Spleen (tissue), 11 donors: ENCODE data around the gene IKBKE. TPM values are rescaled to one million over a fixed set of nuclear protein-coding genes. Genes with fewer than 3 reads are reported as not detected.
A peak's percentile ranks its signal among the peaks of the same experiment; 100 is the strongest.

ENCODE experiments used
- DNase-seq: peaks from one replicate; pipeline ENCODE4 v3.0.0-alpha.2; 2020
- H3K27ac ChIP-seq, 8 donors: fragments of 200-600 bp; sonication (generic) in 7 of 8; 1 replicate in 4 of 8; 2 replicates in 4 of 8; pipeline versions ENCODE4 v1.5.0 to v1.8.0; 2016 to 2021; ENCODE audit warnings: inconsistent platforms in 4 of 8, mild to moderate bottlenecking in 4 of 8, moderate library complexity in 1 of 8
- H3K27me3 ChIP-seq, 7 donors: fragments of 200-600 bp; sonication (generic) in 6 of 7; replicated peaks in 1 of 7; 1 replicate in 4 of 7; 2 replicates in 3 of 7; pipeline versions ENCODE4 v1.5.0 to v1.8.0; 2016 to 2021; ENCODE audit warnings: inconsistent platforms in 3 of 7, mild to moderate bottlenecking in 1 of 7
- H3K36me3 ChIP-seq, 6 donors: fragments of 200-600 bp; sonication (generic) in 5 of 6; 1 replicate in 4 of 6; 2 replicates in 2 of 6; pipeline versions ENCODE4 v1.5.0 to v1.8.0; 2016 to 2021; ENCODE audit warnings: inconsistent platforms in 2 of 6
- H3K4me1 ChIP-seq, 6 donors: fragments of 200-600 bp; sonication (generic) in 5 of 6; 1 replicate in 3 of 6; 2 replicates in 3 of 6; pipeline versions ENCODE4 v1.5.0 to v1.8.0; 2016 to 2021; ENCODE audit warnings: inconsistent platforms in 3 of 6
- H3K4me3 ChIP-seq, 8 donors: fragments of 200-600 bp; sonication (generic) in 7 of 8; 1 replicate in 4 of 8; 2 replicates in 4 of 8; pipeline versions ENCODE4 v1.5.0 to v1.8.0; 2016 to 2021; ENCODE audit warnings: inconsistent platforms in 4 of 8, mild to moderate bottlenecking in 4 of 8, moderate library complexity in 2 of 8
- H3K9me3 ChIP-seq, 8 donors: fragments of 200-600 bp; sonication (generic) in 7 of 8; 1 replicate in 4 of 8; 2 replicates in 4 of 8; pipeline versions ENCODE4 v1.5.0 to v1.8.0; 2016 to 2021; ENCODE audit warnings: inconsistent platforms in 4 of 8
- CTCF ChIP-seq, 11 experiments: fragments of 200-600 bp in 7 of 11; fragments of 450-650 bp in 4 of 11; sonication (generic) in 4 of 11; IDR thresholded peaks in 8 of 11; conservative IDR thresholded peaks in 3 of 11; 1 replicate in 7 of 11; 2 replicates in 4 of 11; pipeline versions ENCODE4 v1.4.0 to v1.8.0; 2016 to 2021; ENCODE audit warnings: antibody characterized with exemption in 11 of 11, inconsistent platforms in 4 of 11, mild to moderate bottlenecking in 1 of 11
- POLR2A ChIP-seq, 3 donors: fragments of 450-650 bp; IDR thresholded peaks; one replicate each; pipeline ENCODE4 v1.5.1; 2017; ENCODE audit warnings: antibody characterized with exemption in 3 of 3, mild to moderate bottlenecking in 1 of 3
- POLR2AphosphoS5 ChIP-seq, 3 donors: sonication (generic); formaldehyde crosslinking; IDR thresholded peaks; one replicate each; pipeline ENCODE4 v1.5.1; 2017; ENCODE audit warnings: antibody characterized with exemption in 3 of 3
- WGBS, 5 donors: extraction: QIAGEN DNeasy Blood & Tissue Kit in 3 of 5; methylation state at CpG; one replicate each; pipeline versions ENCODE4 v1.1.5 to v1.1.7; 2013 to 2018; 5-methylcytosine and 5-hydroxymethylcytosine counted together
- intact Hi-C: fragments of 100-400 bp; cut with DNase I; formaldehyde crosslinking; loops from one replicate; pipeline ENCODE4 v1.15.0; 2023; ENCODE audit warnings: low total_unique reads
- polyA plus RNA-seq, 3 donors: library from polyadenylated mRNA; stranded (reverse); fragments of 200-250 nt; gene quantifications; one replicate each; pipeline ENCODE4 v1.2.1, GENCODE V29; 2013
- total RNA-seq, 7 donors: library from RNA; depleted of rRNA in 3 of 7; stranded (reverse); fragments of >200 nt in 3 of 7; fragmentation: NEBNext Ultra II Directional in 4 of 7; extraction: Animal tissue kit (Norgen Biotek cat#: 25700) in 4 of 7; gene quantifications; one replicate each; pipeline versions ENCODE4 v1.1.0 to v1.2.1, GENCODE V29; 2016 to 2021
- donor health status: healthy with polysubstance abuse.
- donor health status: DM: no; HTN: no; CAD: no; lungs with moderate emphysema.
- donor health status: DM: no; HTN: no; CAD: no.
- donor health status: Bipolar disorder and iron deficiency.
- donor health status: healthy.
- donor health status: DM: no; HTN: no; CAD: no.
- donor health status: DM: yes; HTN: yes; CAD: no.

Gene IKBKE
- total and polyA plus RNA-seq, 10 donors = 11.3 to 37.3 (median 29.7) TPM

- no peak overlapping the region for H3K4me3 ChIP-seq
- H3K9me3 ChIP-seq = no peaks in the 10 kb centered on the region
- 94 to 100% (median 97%) methylated on average over 5 to 10 of the region's 10 CpGs for WGBS, 5 donors
- no peak overlapping the region for H3K27ac ChIP-seq
- H3K36me3 ChIP-seq = peaks cover 0 to 99% (median 48%) of the 10 kb centered on the region in 6 donors
- no peak for TF ChIP-seq POLR2A (IDR thresholded peaks at IDR 0.05)
- TF ChIP-seq POLR2AphosphoS5 (IDR thresholded peaks at IDR 0.05) = peak in 1 of 3 donors; percentile 16
- no peaks in the 10 kb centered on the region for H3K27me3 ChIP-seq
- DNase-seq = peak; percentile 49
- intact Hi-C loops = loop anchor here (5.0 kb wide), 1 partner anchor 97 kb away; no protein-coding TSS in a partner anchor
- H3K4me1 ChIP-seq = peaks cover 0 to 31% (median 12%) of the 10 kb centered on the region in 6 donors
Measured at GRCh38 chr1:206484901-206485300, 14.6 kb downstream of the IKBKE start.

GRCh38 chr1:206486995-206487788, 16.9 kb downstream of the IKBKE start:
- TF ChIP-seq CTCF (IDR thresholded peaks at IDR 0.05 in 8 of 11, conservative IDR thresholded peaks at IDR 0.05 in 3 of 11) (no peak), POLR2A (IDR thresholded peaks at IDR 0.05) (no peak), POLR2AphosphoS5 (IDR thresholded peaks at IDR 0.05) (no peak)
- Histone ChIP-seq H3K4me1 (peaks cover 0 to 40% (median 14%) of the 10 kb centered on the region in 6 donors), H3K9me3 (no peaks in the 10 kb centered on the region), H3K4me3 (no peak overlapping the region), H3K27me3 (no peaks in the 10 kb centered on the region), H3K36me3 (peaks cover 0 to 100% (median 52%) of the 10 kb centered on the region in 6 donors), H3K27ac (peak overlapping the region in 7 of 8 donors; percentile 15 to 52 (median 24))
- 59 to 66% (median 62%) methylated on average over 13 to 15 of the region's 15 CpGs for WGBS, 5 donors
- intact Hi-C loops = no loop called here
- peak; percentile 47 for DNase-seq

GRCh38 chr1:206487970-206488369, 17.7 kb downstream of the IKBKE start:
- WGBS, 5 donors = 92 to 96% (median 95%) methylated on average over 7 of the region's 7 CpGs
- intact Hi-C loops = no loop called here
- H3K4me1 ChIP-seq = peaks cover 0 to 40% (median 17%) of the 10 kb centered on the region in 6 donors
- peak overlapping the region in 6 of 8 donors; percentile 11 to 52 (median 28) for H3K27ac ChIP-seq
- no peaks in the 10 kb centered on the region for H3K27me3 ChIP-seq
- H3K4me3 ChIP-seq = no peak overlapping the region
- DNase-seq = no peak
- TF ChIP-seq POLR2A (IDR thresholded peaks at IDR 0.05) = no peak
- no peak for TF ChIP-seq CTCF (IDR thresholded peaks at IDR 0.05 in 8 of 11, conservative IDR thresholded peaks at IDR 0.05 in 3 of 11)
- TF ChIP-seq POLR2AphosphoS5 (IDR thresholded peaks at IDR 0.05) = no peak
- peaks cover 0 to 100% (median 52%) of the 10 kb centered on the region in 6 donors for H3K36me3 ChIP-seq
- H3K9me3 ChIP-seq = no peaks in the 10 kb centered on the region

- Histone ChIP-seq H3K27me3 (no peaks in the 10 kb centered on the region), H3K4me1 (peaks cover 0 to 40% (median 17%) of the 10 kb centered on the region in 6 donors), H3K4me3 (no peak overlapping the region), H3K27ac (peak overlapping the region in 2 of 8 donors; percentile 36 to 42), H3K36me3 (peaks cover 0 to 100% (median 55%) of the 10 kb centered on the region in 6 donors), H3K9me3 (no peaks in the 10 kb centered on the region)
- intact Hi-C loops = no loop called here
- WGBS, 5 donors = 72 to 89% (median 84%) methylated on average over 3 of the region's 3 CpGs
- DNase-seq = no peak
- TF ChIP-seq POLR2A (IDR thresholded peaks at IDR 0.05) = no peak
- TF ChIP-seq POLR2AphosphoS5 (IDR thresholded peaks at IDR 0.05) = no peak
- TF ChIP-seq CTCF (IDR thresholded peaks at IDR 0.05 in 8 of 11, conservative IDR thresholded peaks at IDR 0.05 in 3 of 11) = no peak
Measured at GRCh38 chr1:206488466-206488865, 18.2 kb downstream of the IKBKE start.
